Endometrial microvascular endothelial cells (primary cell): ENCODE results near the gene SHISA3. TPM values are rescaled to one million over a fixed set of nuclear protein-coding genes. Genes with fewer than 3 reads are reported as not detected.

Source experiments
- in situ Hi-C: cut with HindIII; loops from 2 replicates; pipeline ENCODE4 v1.10.0; 2017; ENCODE audit warnings: low sequenced_read_pairs, low pct_unique_long_range_greater_than_20kb; ENCODE audit errors: inconsistent ontology term
- total RNA-seq: library from RNA; depleted of rRNA; stranded (reverse); fragments of >200 nt; gene quantifications from one replicate; pipeline ENCODE4 v1.2.3, GENCODE V29; 2015; ENCODE audit errors: inconsistent ontology term

Gene SHISA3
- total RNA-seq, 1 donor from 2014 or later: 12.6 TPM

GRCh38 chr4:42425146-42426065 is 28.1 kb downstream of the SHISA3 start:
- in situ Hi-C loops: no loop called here

DNA sequence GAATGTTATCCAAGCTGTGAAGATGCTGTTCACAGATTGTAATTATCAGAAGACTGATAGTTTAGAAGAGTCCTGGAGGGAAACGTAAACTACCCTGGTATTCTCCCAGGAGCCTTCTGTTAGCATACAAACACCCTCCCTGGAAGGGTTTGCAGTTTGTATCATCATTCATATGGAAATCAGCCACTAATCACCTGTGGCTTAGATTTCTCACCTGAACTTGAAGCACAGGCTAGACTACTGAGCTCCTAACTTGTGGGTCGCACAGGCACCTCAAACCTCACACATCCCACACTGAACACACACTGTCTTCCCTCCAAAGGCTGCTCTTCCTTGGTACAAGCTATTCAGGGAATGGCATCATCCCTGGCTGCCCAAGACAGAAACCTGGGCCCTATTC is 30.7 kb downstream of the SHISA3 start:
- in situ Hi-C loops: no loop called here

GRCh38 chr4:42436928-42437565 is 39.8 kb downstream of the SHISA3 start:
- in situ Hi-C loops: no loop called here

DNA sequence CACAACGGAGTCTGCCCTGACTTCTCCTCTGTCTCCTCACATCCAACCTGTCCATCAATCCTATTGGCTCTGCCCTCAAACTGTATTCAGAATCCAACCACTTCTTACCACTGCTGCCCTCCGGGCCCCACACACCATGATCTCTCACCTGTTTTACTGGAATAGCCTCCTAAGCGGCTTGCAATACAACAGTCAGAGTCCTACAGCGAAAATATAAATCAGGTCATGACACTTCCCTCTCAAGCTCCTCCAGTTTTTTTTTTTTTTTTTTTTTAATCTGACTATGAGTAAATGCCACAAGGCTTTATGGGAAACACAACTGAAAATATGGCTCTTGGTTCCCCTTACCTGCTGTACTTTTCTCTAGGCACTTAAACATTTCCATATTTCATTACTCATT is 42.8 kb downstream of the SHISA3 start:
- in situ Hi-C loops: no loop called here

DNA sequence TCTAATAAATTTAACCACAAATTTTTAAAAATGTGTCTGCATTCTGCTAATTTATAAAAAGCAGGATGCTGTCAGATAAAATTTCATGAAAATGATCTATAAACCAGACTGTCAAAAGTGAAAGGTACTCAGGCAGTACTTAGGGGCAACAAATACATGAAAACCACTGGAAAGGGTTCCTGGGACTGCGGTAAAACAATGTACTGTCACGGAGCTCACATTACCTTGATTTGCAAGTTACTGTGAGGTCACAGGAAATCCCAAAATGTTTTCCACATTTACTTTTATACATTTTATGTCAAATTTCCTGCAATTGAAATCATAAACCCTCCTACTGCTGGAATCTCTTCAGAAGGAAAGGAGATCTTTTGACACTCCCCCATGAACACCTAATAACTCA is 45.3 kb downstream of the SHISA3 start:
- in situ Hi-C loops: no loop called here

GRCh38 chr4:42445038-42445437 is 47.8 kb downstream of the SHISA3 start:
- in situ Hi-C loops: no loop called here

GRCh38 chr4:42446823-42447222 is 49.5 kb downstream of the SHISA3 start:
- in situ Hi-C loops: no loop called here

Other genes with a start within 250 kb of the SHISA3 start
- gene BEND4, start 244.8 kb upstream of the SHISA3 start, total RNA-seq: 0.28 TPM